HCT116 (cell line): Measurements from ENCODE around the gene EIF4ENIF1. TPM values are rescaled to one million over a fixed set of nuclear protein-coding genes. Genes with fewer than 3 reads are reported as not detected.

ENCODE experiments used
- ATAC-seq: fragments of 200-7000 bp; cut with Tn5 transposase; 2 replicates; pipeline ENCODE4 v1.9.1; 2020; ENCODE audit warnings: mild to moderate bottlenecking, moderate library complexity
- BruUV-seq: library from RNA; stranded (reverse); fragments of 400-500 nt; replicated peaks from 2 replicates; lab custom pipeline; 2021; lab: Mats Ljungman, UMichigan
- CTCF ChIA-PET: fragments of 300-600 bp; sonication (Branson Sonifier 250); formaldehyde crosslinking; loops from one replicate; lab custom pipeline; 2021; ENCODE audit warnings: antibody characterized with exemption; lab: Charles Lee
- POLR2A ChIA-PET: fragments of 300-600, 350-600 bp; sonication (Branson Sonifier 250); formaldehyde crosslinking; loops from one replicate; lab custom pipeline; 2021; ENCODE audit warnings: antibody characterized with exemption; lab: Charles Lee
- RAD21 ChIA-PET, 2 experiments: fragments of 300-600 bp; sonication (Branson Sonifier 250); formaldehyde crosslinking; loops; one replicate each; lab custom pipeline; 2023; ENCODE audit warnings: low total read pairs in 2 of 2; ENCODE audit not compliant: uncharacterized antibody in 2 of 2, unreplicated experiment in 2 of 2, low non-redundant PET in 1 of 2; lab: Charles Lee
- DNase-seq: peaks from one replicate; pipeline ENCODE4 v3.0.0-alpha.2; 2010; ENCODE audit warnings: low read depth, low spot score
- H2AFZ ChIP-seq: fragments of 200-600 bp; shearing (Covaris generic), sonication (generic); 2 replicates; pipeline ENCODE4 v1.6.1; 2017; ENCODE audit warnings: low read depth, mixed run types, mixed read lengths, antibody characterized with exemption, low read length; ENCODE audit not compliant: poor library complexity, severe bottlenecking
- H3K27ac ChIP-seq: 2 replicates; pipeline ENCODE4 v1.5.1; 2012; ENCODE audit warnings: low read depth, low read length
- H3K27me3 ChIP-seq: fragments of 200-600 bp; sonication (generic); 2 replicates; pipeline ENCODE4 v1.6.1; 2016; ENCODE audit warnings: mixed run types, low read length, mixed read lengths; ENCODE audit not compliant: insufficient read depth
- H3K36me3 ChIP-seq, 2 experiments: fragments of 200-500 bp in 1 of 2; fragments of 200-600 bp in 1 of 2; sonication (Bioruptor generic) in 1 of 2; sonication (generic) in 1 of 2; 2 replicates each; pipeline versions ENCODE4 v1.5.1 to v1.6.1; 2014 to 2016; ENCODE audit warnings: low read length in 2 of 2, inconsistent platforms in 1 of 2, mixed read lengths in 1 of 2, mixed run types in 1 of 2; ENCODE audit not compliant: insufficient read depth in 2 of 2, control insufficient read depth in 1 of 2
- H3K4me1 ChIP-seq, 2 experiments: fragments of 200-600 bp in 1 of 2; sonication (generic) in 1 of 2; 2 replicates each; pipeline versions ENCODE4 v1.5.1 to v1.6.1; 2012 to 2017; ENCODE audit warnings: low read length in 2 of 2, inconsistent platforms in 1 of 2, mild to moderate bottlenecking in 1 of 2, mixed read lengths in 1 of 2, mixed run types in 1 of 2, moderate library complexity in 1 of 2; ENCODE audit not compliant: insufficient read depth in 2 of 2, control insufficient read depth in 1 of 2
- H3K4me2 ChIP-seq: fragments of 200-600 bp; sonication (generic); 2 replicates; pipeline ENCODE4 v1.6.1; 2017; ENCODE audit warnings: mixed run types, low read length, mixed read lengths
- H3K4me3 ChIP-seq, 2 experiments: fragments of 200-600 bp in 1 of 2; sonication (generic) in 1 of 2; replicated peaks in 1 of 2; 2 replicates each; pipeline ENCODE4 v1.5.1; 2011 to 2016; ENCODE audit warnings: low read length in 2 of 2, control low read depth in 1 of 2, low read depth in 1 of 2, mild to moderate bottlenecking in 1 of 2, mixed read lengths in 1 of 2, mixed run types in 1 of 2
- H3K79me2 ChIP-seq: fragments of 200-600 bp; sonication (generic); 2 replicates; pipeline ENCODE4 v1.6.1; 2017; ENCODE audit warnings: mild to moderate bottlenecking, mixed run types, low read length, moderate library complexity, mixed read lengths; ENCODE audit not compliant: insufficient read depth
- H3K9ac ChIP-seq: fragments of 200-600 bp; sonication (generic); 2 replicates; pipeline ENCODE4 v1.6.1; 2016; ENCODE audit warnings: low read length, mixed read lengths
- H3K9me2 ChIP-seq: fragments of 200-600 bp; sonication (generic), shearing (Covaris generic); 2 replicates; pipeline ENCODE4 v1.6.1; 2017; ENCODE audit warnings: mixed run types, mild to moderate bottlenecking, moderate library complexity; ENCODE audit not compliant: insufficient read depth
- H3K9me3 ChIP-seq, 2 experiments: fragments of 200-500 bp in 1 of 2; fragments of 200-600 bp in 1 of 2; sonication (Bioruptor generic) in 1 of 2; sonication (generic) in 1 of 2; 2 replicates each; pipeline ENCODE4 v1.6.1; 2014 to 2017; ENCODE audit warnings: low read length in 2 of 2, mixed read lengths in 2 of 2, inconsistent platforms in 1 of 2, low read depth in 1 of 2, mild to moderate bottlenecking in 1 of 2, mixed run types in 1 of 2, moderate library complexity in 1 of 2; ENCODE audit not compliant: control insufficient read depth in 1 of 2, insufficient read depth in 1 of 2
- H4K20me1 ChIP-seq: fragments of 200-600 bp; sonication (generic), shearing (Covaris generic); 2 replicates; pipeline ENCODE4 v1.6.1; 2017; ENCODE audit warnings: mixed run types, mild to moderate bottlenecking, moderate library complexity; ENCODE audit not compliant: insufficient read depth
- ATF3 ChIP-seq: IDR thresholded peaks from 2 replicates; pipeline ENCODE4 v1.6.1; 2012
- CTCF ChIP-seq, 3 experiments: fragments of 200-600 bp in 1 of 3; sonication (generic) in 1 of 3; IDR thresholded peaks in 2 of 3; conservative IDR thresholded peaks in 1 of 3; 2 replicates each; pipeline ENCODE4 v1.5.1; 2012 to 2017; ENCODE audit warnings: low read depth in 2 of 3, low read length in 2 of 3, antibody characterized with exemption in 1 of 3, borderline replicate concordance in 1 of 3, control low read depth in 1 of 3, mild to moderate bottlenecking in 1 of 3, mixed read lengths in 1 of 3, mixed run types in 1 of 3, moderate library complexity in 1 of 3; ENCODE audit not compliant: insufficient read depth in 1 of 3
- EGR1 ChIP-seq: IDR thresholded peaks from 2 replicates; pipeline ENCODE4 v1.6.1; 2012; ENCODE audit warnings: low read depth
- ELF1 ChIP-seq: IDR thresholded peaks from 2 replicates; pipeline ENCODE4 v1.6.1; 2012; ENCODE audit warnings: low read depth, borderline replicate concordance
- POLR2AphosphoS5 ChIP-seq: IDR thresholded peaks from 2 replicates; pipeline ENCODE4 v1.6.1; 2011; ENCODE audit warnings: mild to moderate bottlenecking, low read depth, low read length, moderate library complexity
- SIN3A ChIP-seq: IDR thresholded peaks from 2 replicates; pipeline ENCODE4 v1.6.1; 2012; ENCODE audit warnings: low read depth
- TCF7L2 ChIP-seq: IDR thresholded peaks from 2 replicates; pipeline ENCODE4 v1.7.0; 2011; ENCODE audit warnings: borderline replicate concordance, inconsistent platforms; ENCODE audit not compliant: insufficient read depth, insufficient read length; ENCODE audit errors: extremely low read depth
- YY1 ChIP-seq: IDR thresholded peaks from 2 replicates; pipeline ENCODE4 v1.6.1; 2011; ENCODE audit warnings: low read length, low read depth, moderate library complexity, mild to moderate bottlenecking; ENCODE audit not compliant: insufficient replicate concordance; ENCODE audit errors: extremely low read depth
- ZNF274 ChIP-seq: fragments of 200-500 bp; sonication (Bioruptor generic); IDR thresholded peaks from 2 replicates; pipeline ENCODE4 v1.6.1; 2014; ENCODE audit warnings: mild to moderate bottlenecking, low read depth, low read length, inconsistent platforms
- intact Hi-C: fragments of 100-400 bp; cut with micrococcal nuclease; formaldehyde crosslinking; loops from 2 replicates; pipeline ENCODE4 v1.10.0; 2022
- total RNA-seq: library from RNA; stranded (reverse); gene quantifications from one replicate; pipeline ENCODE4 v1.2.1, GENCODE V29; 2021; ENCODE audit not compliant: unreplicated experiment

The EIF4ENIF1 gene
- total RNA-seq, 1 experiment from 2014 or later, result 24.2 TPM

GRCh38 chr22:31537019-31537535, 47.4 kb upstream of the EIF4ENIF1 start:
- no peak overlapping the region for H3K4me2 ChIP-seq
- no TSS peak for BruUV-seq
- H3K9me3 ChIP-seq, result no peaks in the 10 kb centered on the region
- no peaks in the 10 kb centered on the region for H3K9me2 ChIP-seq
- ChIA-PET RAD21 (no interaction called here), CTCF (interaction anchor here (0.7 kb wide), 1 partner anchor 20 kb away, joined by 3 read pairs; no protein-coding TSS in a partner anchor), POLR2A (no interaction called here)
- DNase-seq (no peak), ATAC-seq (no peak)
- no peak for TF ChIP-seq ELF1
- TF ChIP-seq ZNF274, result no peak
- no peak for TF ChIP-seq EGR1
- no peak for TF ChIP-seq CTCF (IDR thresholded peaks at IDR 0.05 in 2 of 3, conservative IDR thresholded peaks at IDR 0.05 in 1 of 3; ENCODE audit: borderline replicate concordance in 1 of 3, insufficient read depth in 1 of 3, low read depth in 2 of 3, low read length in 2 of 3)
- no peak for TF ChIP-seq ATF3
- TF ChIP-seq YY1, result no peak
- TF ChIP-seq TCF7L2, result no peak
- no peak for TF ChIP-seq POLR2AphosphoS5
- TF ChIP-seq SIN3A, result no peak
- no peaks in the 10 kb centered on the region for H4K20me1 ChIP-seq
- H3K4me1 ChIP-seq, result no peaks in the 10 kb centered on the region
- peaks cover 0 to 3% of the 10 kb centered on the region in 2 experiments; a peak in 1 of 4 replicates for H3K36me3 ChIP-seq
- intact Hi-C loops, result no loop called here
- H2AFZ ChIP-seq, result no peak overlapping the region
- no peak overlapping the region for H3K27ac ChIP-seq
- no peaks in the 10 kb centered on the region for H3K79me2 ChIP-seq
- H3K27me3 ChIP-seq, result no peaks in the 10 kb centered on the region
- H3K4me3 ChIP-seq, result no peak overlapping the region
- no peak overlapping the region for H3K9ac ChIP-seq
